Eye (tissue), 1 donor: ENCODE data around the gene HMGN5.

Source experiments
- DNase-seq: peaks from one replicate; pipeline ENCODE4 v3.0.0-alpha.2; 2015

HMGN5 gene

DNA sequence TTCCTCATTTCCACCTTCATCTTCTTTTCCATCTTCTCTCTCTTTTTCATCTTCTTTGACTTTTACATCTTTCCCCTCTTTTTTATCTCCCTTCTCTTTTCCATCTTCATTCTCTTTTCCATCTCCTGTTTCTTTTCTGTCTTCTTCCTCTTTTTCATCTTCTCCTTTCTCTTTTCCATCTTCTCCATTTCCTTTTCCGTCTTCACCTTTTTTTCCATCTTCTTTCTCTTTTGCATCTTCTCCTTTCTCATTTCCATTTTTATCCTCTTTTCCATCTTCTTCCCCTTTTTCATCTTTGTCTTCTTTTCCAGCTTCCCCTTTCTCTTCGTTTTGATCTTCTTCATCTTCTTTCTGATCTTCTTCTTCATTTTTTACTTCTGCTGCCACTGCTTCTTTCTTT, 87.0 kb downstream of the HMGN5 start:
- no peak for DNase-seq

DNA sequence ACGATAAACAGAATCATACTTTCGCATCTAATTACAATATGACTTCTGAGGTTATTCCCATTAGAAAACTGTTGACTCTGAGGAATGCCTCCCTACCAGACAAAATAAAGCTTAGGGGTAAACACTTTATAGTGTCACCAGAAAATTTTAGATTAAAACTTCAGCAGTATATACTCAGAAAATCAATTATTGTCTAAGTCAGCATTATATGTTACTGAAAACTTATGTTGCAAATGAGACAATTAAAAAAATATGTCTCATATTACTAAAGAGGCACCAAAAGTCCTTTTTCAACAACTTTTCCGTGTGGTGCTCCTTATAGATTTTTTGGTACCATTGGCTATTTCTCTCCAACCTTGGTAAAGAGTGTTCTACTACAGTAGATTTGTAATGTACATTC, 91.4 kb downstream of the HMGN5 start:
- DNase-seq, result no peak

GRCh38 chrX:81082649-81083048, 119.1 kb downstream of the HMGN5 start:
- DNase-seq, result no peak
